ENCODE data around the gene TSPOAP1.

- no peak for TF ChIP-seq CTCF (IDR thresholded peaks at IDR 0.05)
- no peak for TF ChIP-seq POLR2A (IDR thresholded peaks at IDR 0.05)
- no peak for TF ChIP-seq EP300 (IDR thresholded peaks at IDR 0.05)
Measured at GRCh38 chr17:58280480-58281217, 47.9 kb downstream of the TSPOAP1 start, which contains the start of gene MPO.

Measured in tibial nerve (tissue), 4 donors.